H4 (cell line): ENCODE results near the gene LRRC74B. TPM values are rescaled to one million over a fixed set of nuclear protein-coding genes. Genes with fewer than 3 reads are reported as not detected.

Source experiments
- DNase-seq: peaks from one replicate; pipeline ENCODE4 v3.0.0-alpha.2; 2015; ENCODE audit warnings: low spot score
- total RNA-seq: library from RNA; depleted of rRNA; stranded (reverse); fragments of >200 nt; shearing (Covaris generic); gene quantifications from 2 replicates; pipeline ENCODE4 v1.2.3, GENCODE V29; 2014

LRRC74B gene
- total RNA-seq, 1 experiment from 2014 or later, result not detected

GRCh38 chr22:21013657-21014201 lies 32.0 kb upstream of the LRRC74B start:
- no peak for DNase-seq

- DNase-seq, result peak; percentile 91
Observed at GRCh38 chr22:21014202-21014725, 31.5 kb upstream of the LRRC74B start.

- peak; percentile 53 for DNase-seq
Observed at GRCh38 chr22:21014726-21015465, 30.9 kb upstream of the LRRC74B start, which contains the start of gene P2RX6. Gene P2RX6 (plus strand): TSS chr22:21015165. CDS start chr22:21015175, 10 bp downstream.

- no peak for DNase-seq
Observed at GRCh38 chr22:21015466-21016006, 30.2 kb upstream of the LRRC74B start.

GRCh38 chr22:21016644-21017420 lies 28.9 kb upstream of the LRRC74B start:
- DNase-seq, result no peak

- DNase-seq, result no peak
Observed at GRCh38 chr22:21018314-21018713, 27.4 kb upstream of the LRRC74B start.

- no peak for DNase-seq
Observed at GRCh38 chr22:21020802-21021429, 24.8 kb upstream of the LRRC74B start.

- no peak for DNase-seq
Observed at GRCh38 chr22:21022507-21022906, 23.2 kb upstream of the LRRC74B start.

GRCh38 chr22:21022955-21023614 lies 22.7 kb upstream of the LRRC74B start:
- DNase-seq, result no peak

- DNase-seq, result no peak
Observed at GRCh38 chr22:21025266-21025665, 20.5 kb upstream of the LRRC74B start.

- no peak for DNase-seq
Observed at GRCh38 chr22:21025763-21026755, 19.7 kb upstream of the LRRC74B start.

GRCh38 chr22:21026783-21027692 lies 18.7 kb upstream of the LRRC74B start:
- DNase-seq, result no peak

GRCh38 chr22:21028277-21029251 lies 17.2 kb upstream of the LRRC74B start:
- DNase-seq, result no peak

- no peak for DNase-seq
Observed at GRCh38 chr22:21029486-21030025, 16.2 kb upstream of the LRRC74B start.

- DNase-seq, result no peak
Observed at GRCh38 chr22:21030032-21030431, 15.7 kb upstream of the LRRC74B start.

GRCh38 chr22:21030621-21031544 lies 14.9 kb upstream of the LRRC74B start:
- no peak for DNase-seq
